Testis (tissue), 2 donors: ENCODE results near the gene FAM117B.
"Not testable (repeated sequence)": the region's sequence is repeated elsewhere in the genome, so short reads cannot be mapped to it uniquely, and the experiment has no call there.

Experiments used
- CTCF ChIP-seq, 3 experiments: fragments of 450-650 bp in 2 of 3; fragments of 200-600 bp in 1 of 3; sonication (generic) in 1 of 3; IDR thresholded peaks; one replicate each; pipeline ENCODE4 v1.5.1; 2016 to 2019; ENCODE audit warnings: antibody characterized with exemption in 3 of 3, mild to moderate bottlenecking in 2 of 3, moderate library complexity in 1 of 3
- POLR2A ChIP-seq: fragments of 450-650 bp; IDR thresholded peaks from one replicate; pipeline ENCODE4 v1.6.1; 2017; ENCODE audit warnings: antibody characterized with exemption, mild to moderate bottlenecking, moderate library complexity

GRCh38 chr2:202675097-202675496 is 40.3 kb downstream of the FAM117B start:
- TF ChIP-seq POLR2A; CTCF (IDR thresholded peaks at IDR 0.05): not testable (repeated sequence)
